ENCODE results near the gene TMEM242. TPM values are rescaled to one million over a fixed set of nuclear protein-coding genes. Genes with fewer than 3 reads are reported as not detected.

Gene TMEM242
- total RNA-seq, 1 donor = 6.2 TPM

DNA sequence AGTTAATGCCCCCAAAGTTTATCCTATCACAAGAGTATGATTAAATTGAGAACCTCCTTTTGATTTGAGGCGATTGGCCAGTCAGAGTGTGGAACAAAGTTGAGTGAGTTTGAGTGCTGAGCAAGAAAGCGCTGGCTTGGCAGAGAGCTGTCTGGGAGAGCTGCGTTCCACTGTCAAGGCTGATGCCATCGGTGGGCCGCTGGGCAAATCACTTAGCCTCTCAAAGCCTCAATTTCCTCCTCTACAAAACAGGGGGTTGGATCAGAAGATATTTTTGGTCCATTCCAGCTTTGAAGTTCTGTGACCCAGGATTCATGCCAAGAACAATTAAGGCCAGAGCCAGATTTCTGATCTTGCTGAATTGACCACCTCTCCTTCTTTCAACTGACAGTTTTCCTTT lies 60.2 kb downstream of the TMEM242 start:
- peak; percentile 83 for DNase-seq (ENCODE audit: insufficient read length, low spot score, missing footprints)
- no peaks in the 10 kb centered on the region for H4K20me1 ChIP-seq (ENCODE audit: insufficient read depth, low read length)
- peak overlapping the region; percentile 74 for H3K4me2 ChIP-seq (ENCODE audit: insufficient read depth, low read length)
- TF ChIP-seq, protein P1, sequence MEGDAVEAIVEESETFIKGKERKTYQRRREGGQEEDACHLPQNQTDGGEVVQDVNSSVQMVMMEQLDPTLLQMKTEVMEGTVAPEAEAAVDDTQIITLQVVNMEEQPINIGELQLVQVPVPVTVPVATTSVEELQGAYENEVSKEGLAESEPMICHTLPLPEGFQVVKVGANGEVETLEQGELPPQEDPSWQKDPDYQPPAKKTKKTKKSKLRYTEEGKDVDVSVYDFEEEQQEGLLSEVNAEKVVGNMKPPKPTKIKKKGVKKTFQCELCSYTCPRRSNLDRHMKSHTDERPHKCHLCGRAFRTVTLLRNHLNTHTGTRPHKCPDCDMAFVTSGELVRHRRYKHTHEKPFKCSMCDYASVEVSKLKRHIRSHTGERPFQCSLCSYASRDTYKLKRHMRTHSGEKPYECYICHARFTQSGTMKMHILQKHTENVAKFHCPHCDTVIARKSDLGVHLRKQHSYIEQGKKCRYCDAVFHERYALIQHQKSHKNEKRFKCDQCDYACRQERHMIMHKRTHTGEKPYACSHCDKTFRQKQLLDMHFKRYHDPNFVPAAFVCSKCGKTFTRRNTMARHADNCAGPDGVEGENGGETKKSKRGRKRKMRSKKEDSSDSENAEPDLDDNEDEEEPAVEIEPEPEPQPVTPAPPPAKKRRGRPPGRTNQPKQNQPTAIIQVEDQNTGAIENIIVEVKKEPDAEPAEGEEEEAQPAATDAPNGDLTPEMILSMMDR (IDR thresholded peaks at IDR 0.05; ENCODE audit: extremely low read depth, low read depth, low read length) = no peak
- peaks cover 3% of the 10 kb centered on the region for H3K4me1 ChIP-seq (ENCODE audit: insufficient read depth, low read length)
- no peaks in the 10 kb centered on the region for H3K79me2 ChIP-seq (ENCODE audit: insufficient read depth, low read length)
- H3K36me3 ChIP-seq (ENCODE audit: insufficient read depth, low read length) = no peaks in the 10 kb centered on the region
- no peaks in the 10 kb centered on the region for H3K9me3 ChIP-seq (ENCODE audit: low read depth, low read length)
- peak overlapping the region; percentile 88 for H2AFZ ChIP-seq (ENCODE audit: low read length)
- H3K4me3 ChIP-seq (ENCODE audit: insufficient read depth, low read length) = peak overlapping the region; percentile 52
- no peak overlapping the region for H3K27ac ChIP-seq (ENCODE audit: low read depth, low read length)
- no peaks in the 10 kb centered on the region for H3K27me3 ChIP-seq (ENCODE audit: insufficient read depth, low read length)

DNA sequence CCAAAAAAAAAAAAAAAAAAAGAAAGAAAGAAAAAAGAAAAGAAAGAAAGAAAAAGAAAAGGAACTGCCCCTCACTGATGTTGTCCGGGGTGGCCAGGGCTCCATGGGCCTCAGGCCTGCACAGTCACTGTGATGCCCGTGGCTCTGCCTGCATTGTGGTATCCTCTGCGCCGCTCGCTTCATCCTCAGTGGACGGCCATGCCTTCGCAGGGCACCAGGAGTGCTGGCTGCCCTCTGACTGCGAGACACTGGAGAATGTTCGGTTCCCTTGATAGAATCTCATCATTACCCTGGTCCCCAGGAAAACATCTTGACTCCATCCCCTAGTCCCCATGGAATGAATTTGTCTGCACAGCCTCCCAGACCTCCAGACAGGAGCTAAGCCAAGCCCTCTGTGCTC lies 61.7 kb downstream of the TMEM242 start:
- TF ChIP-seq, protein P1 (IDR thresholded peaks at IDR 0.05; ENCODE audit: extremely low read depth, low read depth, low read length) = no peak
- H3K27ac ChIP-seq (ENCODE audit: low read depth, low read length) = no peak overlapping the region
- H2AFZ ChIP-seq (ENCODE audit: low read length) = no peak overlapping the region
- H3K79me2 ChIP-seq (ENCODE audit: insufficient read depth, low read length) = no peaks in the 10 kb centered on the region
- peak; percentile 27 for DNase-seq (ENCODE audit: insufficient read length, low spot score, missing footprints)
- peaks cover 3% of the 10 kb centered on the region for H3K4me1 ChIP-seq (ENCODE audit: insufficient read depth, low read length)
- no peaks in the 10 kb centered on the region for H4K20me1 ChIP-seq (ENCODE audit: insufficient read depth, low read length)
- no peaks in the 10 kb centered on the region for H3K36me3 ChIP-seq (ENCODE audit: insufficient read depth, low read length)
- no peaks in the 10 kb centered on the region for H3K9me3 ChIP-seq (ENCODE audit: low read depth, low read length)
- no peak overlapping the region for H3K4me2 ChIP-seq (ENCODE audit: insufficient read depth, low read length)
- H3K27me3 ChIP-seq (ENCODE audit: insufficient read depth, low read length) = peaks cover 4% of the 10 kb centered on the region
- no peak overlapping the region for H3K4me3 ChIP-seq (ENCODE audit: insufficient read depth, low read length)

- Histone ChIP-seq H3K79me2 (ENCODE audit: insufficient read depth, low read length) (no peaks in the 10 kb centered on the region), H3K9me3 (ENCODE audit: low read depth, low read length) (no peaks in the 10 kb centered on the region), H4K20me1 (ENCODE audit: insufficient read depth, low read length) (no peaks in the 10 kb centered on the region), H3K27me3 (ENCODE audit: insufficient read depth, low read length) (peaks cover 6% of the 10 kb centered on the region), H2AFZ (ENCODE audit: low read length) (no peak overlapping the region), H3K4me2 (ENCODE audit: insufficient read depth, low read length) (no peak overlapping the region), H3K27ac (ENCODE audit: low read depth, low read length) (no peak overlapping the region), H3K4me1 (ENCODE audit: insufficient read depth, low read length) (peaks cover 3% of the 10 kb centered on the region), H3K36me3 (ENCODE audit: insufficient read depth, low read length) (no peaks in the 10 kb centered on the region), H3K4me3 (ENCODE audit: insufficient read depth, low read length) (no peak overlapping the region)
- TF ChIP-seq, protein P1 (IDR thresholded peaks at IDR 0.05; ENCODE audit: extremely low read depth, low read depth, low read length) = no peak
- peak; percentile 5 for DNase-seq (ENCODE audit: insufficient read length, low spot score, missing footprints)
These were observed 62.4 kb downstream of the TMEM242 start for GRCh38 chr6:157260735-157261410.

GRCh38 chr6:157259443-157259842 lies 63.9 kb downstream of the TMEM242 start:
- no peak overlapping the region for H3K4me2 ChIP-seq (ENCODE audit: insufficient read depth, low read length)
- H3K9me3 ChIP-seq (ENCODE audit: low read depth, low read length) = no peaks in the 10 kb centered on the region
- TF ChIP-seq, protein P1 (IDR thresholded peaks at IDR 0.05; ENCODE audit: extremely low read depth, low read depth, low read length) = no peak
- no peak overlapping the region for H2AFZ ChIP-seq (ENCODE audit: low read length)
- no peaks in the 10 kb centered on the region for H4K20me1 ChIP-seq (ENCODE audit: insufficient read depth, low read length)
- no peaks in the 10 kb centered on the region for H3K36me3 ChIP-seq (ENCODE audit: insufficient read depth, low read length)
- no peak overlapping the region for H3K4me3 ChIP-seq (ENCODE audit: insufficient read depth, low read length)
- H3K79me2 ChIP-seq (ENCODE audit: insufficient read depth, low read length) = no peaks in the 10 kb centered on the region
- peaks cover 3% of the 10 kb centered on the region for H3K4me1 ChIP-seq (ENCODE audit: insufficient read depth, low read length)
- H3K27me3 ChIP-seq (ENCODE audit: insufficient read depth, low read length) = peaks cover 14% of the 10 kb centered on the region
- H3K27ac ChIP-seq (ENCODE audit: low read depth, low read length) = no peak overlapping the region
- peak; percentile 4 for DNase-seq (ENCODE audit: insufficient read length, low spot score, missing footprints)
